Activated naive CD4-positive, alpha-beta T cell treated with anti-CD3 and anti-CD28 coated beads, Interleukin-2, amount 50 U/mL, for 72 hours (primary cell): ENCODE results near the gene MYO18A. TPM values are rescaled to one million over a fixed set of nuclear protein-coding genes. Genes with fewer than 3 reads are reported as not detected.

Source experiments
- ATAC-seq, 2 donors: fragments of 150-1000 bp; cut with Tn5 transposase; 2 replicates each; pipeline ENCODE4 v1.10.0; 2021; ENCODE audit warnings: mild to moderate bottlenecking in 2 of 2, moderate library complexity in 2 of 2
- DNase-seq, 2 donors: peaks; one replicate each; pipeline ENCODE4 v3.0.0; 2021 to 2022; ENCODE audit warnings: low spot score in 2 of 2
- H3K27ac Mint-ChIP-seq, 2 donors: one replicate each; pipeline ENCODE4 v1.8.0; 2022; ENCODE audit warnings: mild to moderate bottlenecking in 2 of 2, mixed read lengths in 2 of 2
- H3K36me3 Mint-ChIP-seq, 2 donors: one replicate each; pipeline ENCODE4 v1.8.0; 2022; ENCODE audit warnings: mixed read lengths in 2 of 2
- H3K9me3 Mint-ChIP-seq, 2 donors: one replicate each; pipeline ENCODE4 v1.8.0; 2022; ENCODE audit warnings: mixed read lengths in 2 of 2
- total RNA-seq, 2 donors: library from RNA; stranded (reverse); gene quantifications; one replicate each; pipeline ENCODE4 v1.2.3, GENCODE V29; 2022

The MYO18A gene
- total RNA-seq, 2 donors from 2014 or later: 38.8 to 62.8 TPM

GRCh38 chr17:29197516-29198272 lies 17.5 kb upstream of the MYO18A start:
- DNase-seq (no peak), ATAC-seq (no peak)
- no peak overlapping the region for H3K27ac Mint-ChIP-seq
- no peaks in the 10 kb centered on the region for H3K9me3 Mint-ChIP-seq
- no peaks in the 10 kb centered on the region for H3K36me3 Mint-ChIP-seq

GRCh38 chr17:29196769-29197515 lies 16.7 kb upstream of the MYO18A start:
- no peaks in the 10 kb centered on the region for H3K9me3 Mint-ChIP-seq
- no peak for ATAC-seq

GRCh38 chr17:29195465-29196081 lies 15.4 kb upstream of the MYO18A start:
- Mint-ChIP-seq H3K27ac (no peak overlapping the region), H3K9me3 (no peaks in the 10 kb centered on the region), H3K36me3 (no peaks in the 10 kb centered on the region)
- DNase-seq: no peak
- ATAC-seq: no peak

More at GRCh38 chr17:29196769-29197515, 16.7 kb upstream of the MYO18A start:
- Mint-ChIP-seq H3K36me3 (no peaks in the 10 kb centered on the region), H3K27ac (no peak overlapping the region)
- no peak for DNase-seq

GRCh38 chr17:29194669-29195068 lies 14.5 kb upstream of the MYO18A start:
- Mint-ChIP-seq H3K36me3 (no peaks in the 10 kb centered on the region), H3K27ac (no peak overlapping the region), H3K9me3 (no peaks in the 10 kb centered on the region)
- ATAC-seq (no peak), DNase-seq (no peak)

- Mint-ChIP-seq H3K27ac (no peak overlapping the region), H3K36me3 (no peaks in the 10 kb centered on the region), H3K9me3 (no peaks in the 10 kb centered on the region)
- DNase-seq: no peak
- no peak for ATAC-seq
These were observed 12.9 kb upstream of the MYO18A start for GRCh38 chr17:29193146-29193545.

GRCh38 chr17:29190592-29191207 lies 10.5 kb upstream of the MYO18A start:
- ATAC-seq: no peak
- DNase-seq: no peak
- no peaks in the 10 kb centered on the region for H3K9me3 Mint-ChIP-seq

GRCh38 chr17:29190039-29190438 lies 9.8 kb upstream of the MYO18A start:
- Mint-ChIP-seq H3K9me3 (no peaks in the 10 kb centered on the region), H3K27ac (no peak overlapping the region), H3K36me3 (no peaks in the 10 kb centered on the region)
- ATAC-seq (no peak), DNase-seq (no peak)

More at GRCh38 chr17:29190592-29191207, 10.5 kb upstream of the MYO18A start:
- Mint-ChIP-seq H3K36me3 (no peaks in the 10 kb centered on the region), H3K27ac (no peak overlapping the region)

- ATAC-seq (no peak), DNase-seq (no peak)
- H3K9me3 Mint-ChIP-seq: no peaks in the 10 kb centered on the region
- no peaks in the 10 kb centered on the region for H3K36me3 Mint-ChIP-seq
- H3K27ac Mint-ChIP-seq: no peak overlapping the region
These were observed 9.2 kb upstream of the MYO18A start for GRCh38 chr17:29189355-29189754.

- no peak overlapping the region for H3K27ac Mint-ChIP-seq
- ATAC-seq: no peak
These were observed 1.0 kb upstream of the MYO18A start for GRCh38 chr17:29181226-29181625.

GRCh38 chr17:29180788-29181160 lies 576 bp upstream of the MYO18A start:
- peak overlapping the region in 1 of 2 donors; percentile 74 for H3K27ac Mint-ChIP-seq
- DNase-seq (no peak), ATAC-seq (no peak)
- H3K9me3 Mint-ChIP-seq: no peaks in the 10 kb centered on the region
- no peaks in the 10 kb centered on the region for H3K36me3 Mint-ChIP-seq

More at GRCh38 chr17:29181226-29181625, 1.0 kb upstream of the MYO18A start:
- Mint-ChIP-seq H3K36me3 (no peaks in the 10 kb centered on the region), H3K9me3 (no peaks in the 10 kb centered on the region)
- DNase-seq: no peak

- H3K36me3 Mint-ChIP-seq: no peaks in the 10 kb centered on the region
- no peak for ATAC-seq
- no peak overlapping the region for H3K27ac Mint-ChIP-seq
- DNase-seq: peak in 1 of 2 donors; percentile 48
- no peaks in the 10 kb centered on the region for H3K9me3 Mint-ChIP-seq
These were observed 765 bp downstream of the MYO18A start for GRCh38 chr17:29179232-29180033.

GRCh38 chr17:29178750-29179231 lies 1.4 kb downstream of the MYO18A start:
- Mint-ChIP-seq H3K9me3 (no peaks in the 10 kb centered on the region), H3K27ac (no peak overlapping the region), H3K36me3 (no peaks in the 10 kb centered on the region)
- ATAC-seq: no peak
- peak in 1 of 2 donors; percentile 48 for DNase-seq

- DNase-seq: peak in 1 of 2 donors; percentile 54
- no peaks in the 10 kb centered on the region for H3K36me3 Mint-ChIP-seq
- H3K27ac Mint-ChIP-seq: peak overlapping the region; percentile 25 to 70
- no peak for ATAC-seq
- no peaks in the 10 kb centered on the region for H3K9me3 Mint-ChIP-seq
These were observed 2.1 kb downstream of the MYO18A start for GRCh38 chr17:29177871-29178749.

- H3K36me3 Mint-ChIP-seq: no peaks in the 10 kb centered on the region
- H3K27ac Mint-ChIP-seq: peak overlapping the region; percentile 25 to 70
- ATAC-seq: no peak
- H3K9me3 Mint-ChIP-seq: no peaks in the 10 kb centered on the region
- DNase-seq: no peak
These were observed 2.7 kb downstream of the MYO18A start for GRCh38 chr17:29177541-29177870.

GRCh38 chr17:29176558-29177351 lies 3.4 kb downstream of the MYO18A start:
- ATAC-seq (peak; percentile 60 to 65), DNase-seq (peak; percentile 57 to 68)

More at GRCh38 chr17:29176558-29177351, 3.4 kb downstream of the MYO18A start:
- no peaks in the 10 kb centered on the region for H3K36me3 Mint-ChIP-seq
- H3K9me3 Mint-ChIP-seq: no peaks in the 10 kb centered on the region
- H3K27ac Mint-ChIP-seq: peak overlapping the region; percentile 70 to 84
